ENCODE measurements around the gene PRCD.

Gene PRCD

GRCh38 chr17:76577876-76578275, 38.0 kb downstream of the PRCD start:
- Histone ChIP-seq H3K4me2 (ENCODE audit: low read length) (no peak overlapping the region), H3K36me3 (ENCODE audit: control insufficient read depth, insufficient read depth, low read length) (no peaks in the 10 kb centered on the region), H3K79me2 (no peaks in the 10 kb centered on the region), H3K4me1 (no peaks in the 10 kb centered on the region), H3K9ac (no peak overlapping the region), H3K4me3 (ENCODE audit: low read depth, low read length) (no peak overlapping the region), H3K27me3 (ENCODE audit: control insufficient read depth, insufficient read depth, low read length) (no peaks in the 10 kb centered on the region), H2AFZ (no peak overlapping the region), H3K9me3 (ENCODE audit: control insufficient read depth, low read length) (no peaks in the 10 kb centered on the region), H3K27ac (no peak overlapping the region)
- TF ChIP-seq CTCF (IDR thresholded peaks at IDR 0.05): no peak

GRCh38 chr17:76578376-76578775, 38.5 kb downstream of the PRCD start:
- no peaks in the 10 kb centered on the region for H3K4me1 ChIP-seq
- H3K79me2 ChIP-seq: no peaks in the 10 kb centered on the region
- H3K36me3 ChIP-seq (ENCODE audit: control insufficient read depth, insufficient read depth, low read length): no peaks in the 10 kb centered on the region
- no peak for TF ChIP-seq CTCF (IDR thresholded peaks at IDR 0.05)
- no peaks in the 10 kb centered on the region for H3K27me3 ChIP-seq (ENCODE audit: control insufficient read depth, insufficient read depth, low read length)
- H3K27ac ChIP-seq: no peak overlapping the region
- no peaks in the 10 kb centered on the region for H3K9me3 ChIP-seq (ENCODE audit: control insufficient read depth, low read length)
- no peak overlapping the region for H3K4me2 ChIP-seq (ENCODE audit: low read length)
- no peak overlapping the region for H2AFZ ChIP-seq
- H3K9ac ChIP-seq: no peak overlapping the region
- H3K4me3 ChIP-seq (ENCODE audit: low read depth, low read length): no peak overlapping the region

GRCh38 chr17:76579281-76579680, 39.4 kb downstream of the PRCD start:
- Histone ChIP-seq H3K4me2 (ENCODE audit: low read length) (no peak overlapping the region), H3K79me2 (no peaks in the 10 kb centered on the region), H3K9me3 (ENCODE audit: control insufficient read depth, low read length) (no peaks in the 10 kb centered on the region), H3K27ac (no peak overlapping the region), H3K9ac (no peak overlapping the region), H2AFZ (no peak overlapping the region), H3K27me3 (ENCODE audit: control insufficient read depth, insufficient read depth, low read length) (no peaks in the 10 kb centered on the region), H3K4me1 (no peaks in the 10 kb centered on the region), H3K36me3 (ENCODE audit: control insufficient read depth, insufficient read depth, low read length) (no peaks in the 10 kb centered on the region), H3K4me3 (ENCODE audit: low read depth, low read length) (no peak overlapping the region)
- TF ChIP-seq CTCF (IDR thresholded peaks at IDR 0.05): no peak

- no peak for TF ChIP-seq CTCF (IDR thresholded peaks at IDR 0.05)
- Histone ChIP-seq H3K79me2 (no peaks in the 10 kb centered on the region), H2AFZ (no peak overlapping the region), H3K27ac (no peak overlapping the region), H3K4me1 (no peaks in the 10 kb centered on the region), H3K27me3 (ENCODE audit: control insufficient read depth, insufficient read depth, low read length) (no peaks in the 10 kb centered on the region), H3K9me3 (ENCODE audit: control insufficient read depth, low read length) (no peaks in the 10 kb centered on the region), H3K9ac (no peak overlapping the region), H3K4me3 (ENCODE audit: low read depth, low read length) (no peak overlapping the region), H3K36me3 (ENCODE audit: control insufficient read depth, insufficient read depth, low read length) (no peaks in the 10 kb centered on the region), H3K4me2 (ENCODE audit: low read length) (no peak overlapping the region)
Observed at GRCh38 chr17:76581515-76581914, 41.7 kb downstream of the PRCD start.

GRCh38 chr17:76582660-76583059, 42.8 kb downstream of the PRCD start:
- H3K4me1 ChIP-seq: no peaks in the 10 kb centered on the region
- TF ChIP-seq CTCF (IDR thresholded peaks at IDR 0.05): no peak
- no peaks in the 10 kb centered on the region for H3K9me3 ChIP-seq (ENCODE audit: control insufficient read depth, low read length)
- no peaks in the 10 kb centered on the region for H3K27me3 ChIP-seq (ENCODE audit: control insufficient read depth, insufficient read depth, low read length)
- H3K36me3 ChIP-seq (ENCODE audit: control insufficient read depth, insufficient read depth, low read length): no peaks in the 10 kb centered on the region
- H3K79me2 ChIP-seq: no peaks in the 10 kb centered on the region
- H3K4me3 ChIP-seq (ENCODE audit: low read depth, low read length): no peak overlapping the region
- H3K27ac ChIP-seq: no peak overlapping the region
- H3K4me2 ChIP-seq (ENCODE audit: low read length): no peak overlapping the region
- H3K9ac ChIP-seq: no peak overlapping the region
- H2AFZ ChIP-seq: no peak overlapping the region
